IPS-11a (cell line): ENCODE measurements around the gene ING5.
"Not testable (repeated sequence)": the region's sequence is repeated elsewhere in the genome, so short reads cannot be mapped to it uniquely, and the experiment has no call there.

ENCODE experiments used
- H3K4me3 ChIP-seq: one replicate; pipeline ENCODE4 v1.5.1; 2013; ENCODE audit warnings: low read depth, low read length, control low read depth

ING5 gene

DNA sequence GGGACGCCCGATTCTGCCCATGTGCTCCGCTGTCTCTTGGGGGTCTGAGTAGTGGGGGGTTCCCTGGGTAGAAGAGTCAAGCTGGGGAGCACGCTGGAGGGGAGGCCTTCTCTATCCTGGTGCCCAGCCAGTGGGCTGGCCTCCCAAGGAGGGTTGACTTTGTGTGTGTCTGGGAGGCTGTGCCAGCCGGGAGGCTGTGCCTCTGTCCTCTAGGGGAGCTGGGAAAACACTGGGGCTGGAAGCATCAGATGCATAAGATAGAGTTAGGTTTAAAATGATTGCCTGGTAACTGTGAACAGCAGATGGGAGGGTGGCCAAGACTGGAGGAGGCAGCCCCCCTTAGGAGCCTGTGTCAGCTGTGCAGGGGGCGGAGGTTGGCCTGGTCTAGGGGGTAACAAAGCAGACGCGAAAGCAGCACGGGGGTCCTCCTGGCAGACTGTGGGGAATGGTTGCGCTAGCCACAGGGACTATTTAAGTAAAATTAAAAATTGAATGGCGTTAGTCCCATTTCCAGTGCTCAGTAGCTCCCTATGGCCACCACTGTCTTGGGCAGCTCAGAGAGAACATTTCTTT is 1.3 kb downstream of the ING5 start:
- H3K4me3 ChIP-seq = peak overlapping the region; percentile 54

- H3K4me3 ChIP-seq = no peak overlapping the region
Observed at GRCh38 chr2:241706537-241706936, 4.7 kb downstream of the ING5 start.

GRCh38 chr2:241708879-241709278 is 7.0 kb downstream of the ING5 start:
- H3K4me3 ChIP-seq = no peak overlapping the region

GRCh38 chr2:241719093-241719492 is 17.3 kb downstream of the ING5 start:
- H3K4me3 ChIP-seq = no peak overlapping the region

DNA sequence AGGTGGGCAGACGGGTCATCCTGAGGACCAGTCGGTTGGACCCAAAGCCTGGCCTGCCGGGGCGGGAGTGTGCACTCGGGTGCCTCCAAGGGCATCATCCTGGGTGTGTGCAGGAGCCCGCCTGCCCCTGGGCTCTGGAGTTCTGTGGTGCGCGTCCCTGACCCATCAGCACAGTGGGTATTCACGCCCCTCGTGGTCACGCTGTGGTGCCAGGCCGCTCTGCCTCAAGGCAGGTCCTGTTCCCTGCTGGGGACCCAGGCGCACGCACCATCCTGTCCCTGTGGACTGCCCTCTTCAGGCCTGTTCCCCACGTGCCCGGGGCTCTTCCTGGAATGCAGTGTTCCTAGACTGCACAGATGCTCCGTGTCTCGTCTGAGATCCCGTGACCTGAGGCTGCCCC is 18.3 kb downstream of the ING5 start:
- no peak overlapping the region for H3K4me3 ChIP-seq

- H3K4me3 ChIP-seq = no peak overlapping the region
Observed at GRCh38 chr2:241720560-241720959, 18.7 kb downstream of the ING5 start.

DNA sequence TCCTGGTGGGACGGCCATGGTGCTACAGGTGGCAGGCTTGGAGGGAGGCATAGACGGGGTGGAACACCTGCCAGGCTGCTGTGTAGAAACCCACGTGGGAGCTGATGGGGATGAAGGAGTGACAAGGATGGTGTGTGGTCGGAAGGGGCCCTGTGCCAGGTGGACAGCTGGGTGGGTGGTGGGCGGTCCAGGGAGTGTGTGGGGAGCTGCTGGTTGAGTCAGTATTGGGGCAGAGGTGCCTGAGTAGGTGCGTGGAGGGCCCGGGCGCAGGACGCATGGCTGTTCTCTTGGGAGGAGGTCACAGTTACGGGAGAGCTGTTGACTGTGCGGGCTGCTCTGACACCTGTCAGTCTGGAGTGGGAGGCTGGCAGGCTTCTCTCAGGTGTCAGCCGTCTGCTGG is 20.0 kb downstream of the ING5 start:
- H3K4me3 ChIP-seq = no peak overlapping the region

DNA sequence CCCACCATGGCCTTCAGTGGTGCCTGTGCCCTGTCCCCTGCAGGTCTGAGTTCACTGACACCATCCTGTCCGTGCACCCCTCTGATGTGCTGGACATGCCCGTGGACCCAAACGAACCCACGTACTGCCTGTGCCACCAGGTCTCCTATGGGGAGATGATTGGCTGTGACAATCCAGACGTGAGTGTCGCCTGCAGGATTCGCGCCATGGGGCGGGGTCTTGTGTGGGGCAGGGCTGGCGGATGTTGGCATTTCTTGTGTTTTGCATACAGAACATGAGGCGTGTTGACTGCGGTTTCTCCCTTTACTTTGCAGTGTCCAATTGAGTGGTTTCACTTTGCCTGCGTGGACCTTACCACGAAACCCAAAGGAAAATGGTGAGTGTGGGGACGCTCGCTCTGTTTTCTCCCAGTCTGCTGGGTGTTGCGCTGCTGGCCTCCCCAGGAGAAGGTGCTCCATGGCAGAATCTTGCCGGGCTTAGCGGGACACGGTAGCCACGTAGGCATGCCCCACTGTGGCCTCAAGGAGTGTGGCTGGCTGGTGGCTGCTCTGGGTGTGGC is 21.1 kb downstream of the ING5 start:
- no peak overlapping the region for H3K4me3 ChIP-seq

- H3K4me3 ChIP-seq = no peak overlapping the region
Observed at GRCh38 chr2:241724259-241724974, 22.6 kb downstream of the ING5 start.

DNA sequence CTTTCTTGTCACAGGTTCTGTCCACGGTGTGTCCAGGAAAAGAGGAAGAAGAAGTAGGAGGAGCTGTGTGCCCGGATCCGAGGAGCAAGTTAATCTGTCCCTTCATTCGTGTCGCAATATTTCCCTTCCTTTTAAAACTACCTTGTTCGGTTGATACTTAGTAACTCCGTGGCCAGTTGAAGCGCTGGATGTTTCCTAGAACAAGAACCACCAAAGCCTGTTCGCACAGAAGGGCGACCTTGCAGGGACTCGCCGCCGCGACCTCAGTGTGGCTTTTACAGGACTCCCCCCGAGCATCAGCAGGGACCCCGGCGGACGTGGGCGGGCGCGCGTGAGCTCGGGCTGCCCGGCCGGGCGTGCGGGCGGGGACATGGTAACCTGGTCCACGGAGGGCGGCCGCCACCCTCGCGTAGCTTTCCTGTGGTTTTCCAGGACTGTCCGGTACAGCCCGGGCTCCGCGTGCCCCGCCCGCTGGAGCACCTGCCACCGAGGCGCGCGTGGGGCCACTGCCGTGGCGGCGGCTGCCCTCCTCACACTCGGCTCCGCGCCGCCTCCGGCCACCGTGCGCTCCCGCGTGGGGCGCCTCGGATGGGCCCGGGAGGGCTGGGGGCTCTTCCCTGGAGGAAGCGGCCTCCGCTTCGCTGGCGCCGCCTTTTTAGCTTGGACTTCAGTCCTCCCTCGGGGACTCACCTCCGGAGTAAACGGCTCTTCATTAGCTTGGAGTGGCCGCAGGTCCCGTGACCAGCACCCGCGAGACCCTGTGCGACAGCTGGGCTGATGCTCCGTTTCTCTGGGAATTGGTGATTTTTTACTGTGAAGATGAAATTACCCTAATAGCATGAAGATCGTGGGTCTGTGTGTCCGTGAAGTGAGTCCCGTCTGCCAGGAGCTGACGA is 23.4 kb downstream of the ING5 start:
- no peak overlapping the region for H3K4me3 ChIP-seq

- H3K4me3 ChIP-seq = no peak overlapping the region
Observed at GRCh38 chr2:241726459-241726858, 24.6 kb downstream of the ING5 start.

GRCh38 chr2:241728000-241728399 is 26.2 kb downstream of the ING5 start:
- H3K4me3 ChIP-seq = no peak overlapping the region

- no peak overlapping the region for H3K4me3 ChIP-seq
Observed at GRCh38 chr2:241728627-241729026, 26.8 kb downstream of the ING5 start.

DNA sequence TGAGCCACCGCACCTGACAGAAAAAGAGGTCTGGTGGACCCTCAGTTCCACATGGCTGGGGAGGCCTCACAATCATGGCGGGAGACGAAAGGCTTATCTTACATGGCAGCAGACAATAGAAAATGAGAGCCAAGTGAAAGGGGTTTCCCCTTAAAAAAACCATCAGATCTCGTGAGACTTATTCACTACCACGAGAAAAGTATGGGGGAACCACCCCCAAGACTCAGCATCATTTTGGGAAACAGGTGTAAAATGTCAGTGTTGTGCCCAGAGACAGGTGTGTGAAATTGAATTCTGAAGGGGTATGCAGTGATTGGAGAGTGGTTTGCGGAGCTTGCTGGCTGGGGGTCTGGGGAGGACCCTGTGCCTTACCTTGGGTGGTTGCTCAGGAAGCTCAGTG is 28.0 kb downstream of the ING5 start:
- no peak overlapping the region for H3K4me3 ChIP-seq

GRCh38 chr2:241730671-241731293 is 28.9 kb downstream of the ING5 start:
- no peak overlapping the region for H3K4me3 ChIP-seq

GRCh38 chr2:241732513-241733186 is 30.8 kb downstream of the ING5 start:
- not testable (repeated sequence) for H3K4me3 ChIP-seq

GRCh38 chr2:241733391-241734207 is 31.8 kb downstream of the ING5 start:
- peak overlapping the region; percentile 20 for H3K4me3 ChIP-seq

- H3K4me3 ChIP-seq = peak overlapping the region; percentile 20
Observed at GRCh38 chr2:241734208-241734466, 32.3 kb downstream of the ING5 start.

- peak within 1 kb of the TSS; percentile 78 for H3K4me3 ChIP-seq
Observed at GRCh38 chr2:241734467-241735208, 32.8 kb downstream of the ING5 start, which contains the start of gene D2HGDH. TSS of gene D2HGDH (plus strand) at chr2:241734630. CDS start at chr2:241735225, 595 bp downstream.
